ENCODE results near the gene NOL4L.
A peak's percentile ranks its signal among the peaks of the same experiment; 100 is the strongest.

NOL4L gene

DNA sequence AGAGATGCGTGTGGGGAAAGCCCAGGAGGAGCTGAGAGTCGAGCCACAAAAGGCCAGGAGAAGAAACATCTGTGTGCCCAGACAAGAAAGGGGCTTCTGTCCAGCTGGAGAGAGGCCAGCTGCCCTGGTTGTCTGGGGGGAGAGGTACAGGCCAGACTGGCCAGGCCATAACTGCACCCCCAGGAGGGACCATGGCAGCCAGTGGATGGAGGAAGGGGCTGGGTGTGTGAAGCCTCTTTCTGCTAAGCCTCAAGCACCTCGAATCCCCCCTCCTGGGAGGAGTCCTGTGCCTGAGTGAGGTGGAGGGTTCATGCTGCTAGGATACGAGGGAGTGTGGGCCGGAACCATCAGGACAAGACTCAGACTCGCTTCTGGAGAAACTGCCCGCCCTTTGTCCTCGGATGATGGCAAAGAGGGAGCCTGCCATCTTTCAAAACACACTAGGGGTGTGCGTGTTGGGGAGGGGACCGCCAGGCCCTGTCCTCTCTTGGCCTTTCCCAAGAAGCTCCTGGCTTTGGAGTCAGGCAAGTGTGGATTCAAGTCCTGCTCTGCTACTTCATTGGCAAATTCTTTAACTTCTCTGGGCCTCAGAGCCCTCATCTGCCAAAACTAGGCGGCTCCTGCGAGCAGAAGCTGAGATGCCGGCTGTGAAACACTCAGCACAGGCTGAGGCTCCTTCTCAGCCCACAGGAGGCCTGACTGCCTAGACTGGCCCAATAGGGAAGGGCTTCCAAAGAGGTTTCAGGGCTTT, 136.7 kb downstream of the NOL4L start:
- no peak for DNase-seq (ENCODE audit: low spot score)
- H3K27ac ChIP-seq, result no peak overlapping the region
- TF ChIP-seq, protein P1, sequence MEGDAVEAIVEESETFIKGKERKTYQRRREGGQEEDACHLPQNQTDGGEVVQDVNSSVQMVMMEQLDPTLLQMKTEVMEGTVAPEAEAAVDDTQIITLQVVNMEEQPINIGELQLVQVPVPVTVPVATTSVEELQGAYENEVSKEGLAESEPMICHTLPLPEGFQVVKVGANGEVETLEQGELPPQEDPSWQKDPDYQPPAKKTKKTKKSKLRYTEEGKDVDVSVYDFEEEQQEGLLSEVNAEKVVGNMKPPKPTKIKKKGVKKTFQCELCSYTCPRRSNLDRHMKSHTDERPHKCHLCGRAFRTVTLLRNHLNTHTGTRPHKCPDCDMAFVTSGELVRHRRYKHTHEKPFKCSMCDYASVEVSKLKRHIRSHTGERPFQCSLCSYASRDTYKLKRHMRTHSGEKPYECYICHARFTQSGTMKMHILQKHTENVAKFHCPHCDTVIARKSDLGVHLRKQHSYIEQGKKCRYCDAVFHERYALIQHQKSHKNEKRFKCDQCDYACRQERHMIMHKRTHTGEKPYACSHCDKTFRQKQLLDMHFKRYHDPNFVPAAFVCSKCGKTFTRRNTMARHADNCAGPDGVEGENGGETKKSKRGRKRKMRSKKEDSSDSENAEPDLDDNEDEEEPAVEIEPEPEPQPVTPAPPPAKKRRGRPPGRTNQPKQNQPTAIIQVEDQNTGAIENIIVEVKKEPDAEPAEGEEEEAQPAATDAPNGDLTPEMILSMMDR (IDR thresholded peaks at IDR 0.05), result no peak
- H3K4me3 ChIP-seq, result no peak overlapping the region

DNA sequence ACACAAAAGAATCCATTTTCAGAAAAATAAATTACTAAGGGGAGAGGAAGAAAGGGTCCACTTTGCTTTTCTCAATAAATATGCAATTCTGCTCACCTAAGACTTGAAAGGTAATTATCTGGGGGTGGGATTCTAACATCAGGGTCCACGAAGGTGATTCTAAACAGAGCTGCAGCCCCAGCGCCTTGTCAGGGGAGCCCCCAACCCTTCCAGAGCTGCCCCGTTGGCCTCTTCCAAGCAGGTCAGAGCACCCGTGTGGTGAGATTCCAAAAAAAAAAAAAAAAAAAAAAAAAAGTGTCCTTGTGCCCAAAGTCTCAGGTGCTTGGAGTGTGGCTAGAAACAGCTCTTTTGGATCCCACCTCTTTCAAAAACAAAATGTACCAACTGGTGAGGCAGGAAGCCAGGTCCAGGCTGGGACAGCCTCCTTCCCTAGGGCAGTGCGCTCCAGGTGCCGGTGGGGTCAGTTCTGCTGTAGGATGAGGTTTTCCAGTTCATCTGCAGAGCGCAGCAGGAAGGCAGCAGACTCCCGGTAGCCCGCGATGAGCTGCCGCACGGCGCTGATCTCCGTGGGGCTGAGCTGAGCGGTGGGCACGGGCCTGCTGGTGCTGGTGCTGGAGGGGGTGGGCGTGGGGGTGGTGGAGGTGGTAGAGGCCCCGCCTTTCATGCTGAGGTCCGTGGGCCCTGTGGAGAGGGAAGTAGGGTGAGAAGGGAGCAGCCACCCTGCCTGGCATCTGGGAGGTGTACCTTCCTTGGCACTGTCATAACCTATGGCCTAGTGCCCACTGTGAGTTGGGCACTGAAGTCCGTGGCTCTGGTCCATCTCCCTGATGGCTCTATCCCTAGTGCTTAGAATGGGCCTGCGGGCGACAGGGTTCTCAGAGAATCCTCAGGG, 137.8 kb downstream of the NOL4L start:
- Histone ChIP-seq H3K4me3 (no peak overlapping the region), H3K27ac (peak overlapping the region in 1 of 2 donors; percentile 10)
- no peak for DNase-seq (ENCODE audit: low spot score)
- TF ChIP-seq, protein P1 (IDR thresholded peaks at IDR 0.05), result no peak

DNA sequence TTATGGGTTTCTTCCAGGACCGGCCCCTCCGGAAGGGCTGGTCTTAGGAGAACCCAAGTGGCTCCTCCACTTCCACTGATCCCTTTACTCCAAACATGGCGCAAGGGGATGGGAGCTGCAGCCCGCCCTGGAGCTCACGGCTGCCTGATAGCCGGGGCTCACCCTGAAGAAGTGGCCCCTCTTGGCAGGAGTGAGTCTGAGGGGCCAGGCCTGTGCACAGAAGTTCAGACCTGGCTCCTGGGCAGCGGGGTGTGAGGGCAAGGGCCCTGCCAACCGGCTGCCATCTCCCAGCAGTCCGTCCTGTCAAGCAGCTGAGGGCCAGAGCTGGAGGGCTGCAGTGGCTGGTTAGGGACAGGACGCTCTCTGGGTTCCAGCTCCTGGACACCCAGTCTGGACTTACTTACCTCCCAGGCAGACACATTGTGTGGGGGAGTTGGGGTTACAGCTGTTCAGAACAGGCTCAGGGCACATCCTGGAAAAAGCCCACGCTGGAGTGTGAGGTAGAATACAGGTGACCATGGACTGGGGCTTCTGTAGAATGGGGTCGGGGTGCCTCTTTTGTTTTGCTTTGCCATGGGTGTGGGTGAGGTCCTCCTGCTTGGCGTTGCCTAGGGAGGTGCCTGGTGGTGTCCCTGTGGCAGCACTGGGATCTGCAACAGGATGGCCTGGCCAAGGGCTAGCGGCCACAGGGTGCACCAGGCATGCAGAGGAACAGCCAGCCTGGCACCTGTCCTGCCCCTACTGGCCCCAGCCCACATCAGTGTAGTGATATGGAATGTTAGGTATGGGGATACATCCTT, 138.6 kb downstream of the NOL4L start:
- Histone ChIP-seq H3K27ac (no peak overlapping the region), H3K4me3 (no peak overlapping the region)
- peak; percentile 72 for DNase-seq (ENCODE audit: low spot score)
- TF ChIP-seq, protein P1 (IDR thresholded peaks at IDR 0.05), result no peak

DNA sequence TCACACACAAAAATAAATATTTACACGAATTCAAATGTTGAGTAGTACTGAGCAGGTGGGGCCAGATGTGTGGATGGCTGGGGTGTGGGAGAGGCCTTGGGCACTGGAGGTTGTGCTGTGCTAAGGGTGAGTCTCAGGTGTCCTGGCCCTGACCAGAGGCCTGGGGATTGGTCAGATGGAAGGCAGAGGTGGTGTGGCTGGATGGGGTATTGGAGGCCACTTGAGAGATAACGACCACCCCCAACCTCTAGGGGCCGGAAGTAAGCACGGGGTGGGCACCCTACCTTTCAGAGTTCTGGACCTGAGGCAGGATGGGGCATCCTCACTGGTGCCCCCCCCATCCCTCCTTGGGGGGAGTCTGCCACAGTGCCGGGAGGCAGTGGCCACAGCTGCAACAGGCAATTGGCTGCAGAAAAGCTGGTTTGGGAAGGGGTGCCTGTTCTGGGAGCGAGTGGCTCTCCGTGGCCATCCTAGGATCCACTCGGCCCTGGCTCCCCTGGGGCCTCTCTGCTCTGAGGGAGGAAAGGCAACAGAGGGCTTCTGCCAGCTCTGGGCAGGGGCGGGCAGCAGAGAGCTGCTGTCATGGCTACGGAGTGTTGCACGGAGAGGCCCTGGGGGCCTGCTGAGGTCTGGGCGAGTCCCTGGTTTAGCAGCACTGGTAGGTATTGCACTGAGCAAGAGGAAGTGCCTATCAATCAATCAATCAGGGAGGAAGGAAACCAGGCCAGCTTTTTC, 139.4 kb downstream of the NOL4L start:
- Histone ChIP-seq H3K27ac (no peak overlapping the region), H3K4me3 (no peak overlapping the region)
- TF ChIP-seq, protein P1 (IDR thresholded peaks at IDR 0.05), result no peak
- peak; percentile 67 for DNase-seq (ENCODE audit: low spot score)

DNA sequence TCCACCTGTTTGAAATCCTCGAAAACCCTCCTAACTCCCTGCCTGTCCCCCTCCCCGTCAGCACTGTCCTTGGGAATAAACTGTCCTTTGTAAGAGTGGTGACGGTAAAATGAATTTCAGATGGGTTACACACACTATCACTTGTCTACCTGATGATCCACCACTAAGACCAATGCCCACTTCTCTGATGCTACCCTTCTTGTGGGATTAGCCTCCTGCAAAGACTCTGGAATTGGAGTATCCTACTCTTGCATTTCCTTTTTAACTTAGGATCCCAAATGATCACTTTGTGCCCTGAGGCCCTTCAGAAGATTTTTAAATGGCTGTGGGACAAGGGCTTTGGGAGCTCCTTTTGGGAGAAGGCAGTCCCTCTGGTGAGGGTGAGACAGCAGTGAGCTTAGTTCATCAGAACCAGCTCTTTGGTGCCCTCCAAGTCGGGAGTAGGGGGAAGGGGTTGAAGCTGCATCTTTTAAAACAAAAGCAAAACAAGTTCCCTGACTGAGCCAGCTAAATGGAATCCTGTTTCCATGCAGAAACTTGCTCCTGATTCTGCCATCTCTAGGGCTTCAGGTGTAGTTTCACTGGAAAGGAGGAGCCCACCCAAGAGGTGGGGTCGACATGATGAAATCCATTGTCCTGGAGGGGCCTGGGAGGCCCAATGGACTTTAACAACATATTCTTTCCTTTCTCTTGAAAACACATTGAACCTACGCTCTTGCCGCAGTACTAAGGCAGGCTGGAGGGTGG, 140.5 kb downstream of the NOL4L start:
- DNase-seq (ENCODE audit: low spot score), result peak; percentile 14
- Histone ChIP-seq H3K27ac (no peak overlapping the region), H3K4me3 (no peak overlapping the region)
- TF ChIP-seq, protein P1 (IDR thresholded peaks at IDR 0.05), result no peak

All from coronary artery (tissue), 2 donors.